GM18867 (cell line): ENCODE measurements around the gene MAP2K3.
"Not testable (repeated sequence)": the region's sequence is repeated elsewhere in the genome, so short reads cannot be mapped to it uniquely, and the experiment has no call there.

Experiments
- ATAC-seq: cut with Tn5 transposase; IDR thresholded peaks from one replicate; pipeline ENCODE4 v1.9.1; 2021; ENCODE audit warnings: mild to moderate bottlenecking, moderate library complexity; ENCODE audit not compliant: unreplicated experiment

MAP2K3 gene

DNA sequence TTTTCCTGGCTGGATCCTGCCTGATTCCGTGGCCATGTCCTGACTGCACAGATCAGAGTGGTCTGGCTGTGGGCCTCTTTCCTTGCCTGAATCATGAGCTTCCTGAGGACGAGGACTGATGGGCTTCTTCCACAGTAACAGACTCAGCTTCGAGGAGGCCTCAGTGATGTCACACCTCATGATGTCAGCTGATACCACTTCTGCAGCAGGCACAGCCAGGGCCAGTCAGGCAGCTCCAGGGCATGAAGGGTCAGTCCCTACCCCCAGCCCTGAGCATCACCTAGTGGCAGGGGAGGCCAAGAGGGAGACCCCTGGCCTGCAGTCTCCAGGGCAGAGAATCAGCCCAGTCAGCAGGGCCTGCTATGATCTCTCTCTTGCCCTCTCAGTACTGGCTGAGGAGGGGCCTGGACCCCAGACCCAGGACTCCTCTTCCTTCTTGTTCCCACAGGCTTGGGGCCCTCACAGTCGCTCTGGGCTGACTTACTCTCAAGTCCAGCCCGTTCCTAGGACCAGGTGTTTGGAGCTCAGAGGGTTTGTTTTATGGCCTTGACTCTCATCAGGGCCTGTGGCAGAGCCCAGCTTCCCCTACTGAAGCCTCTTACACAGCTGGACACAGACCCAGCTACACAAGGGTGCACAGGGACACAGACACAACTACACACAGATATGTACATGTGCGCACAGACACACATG lies 65.0 kb downstream of the MAP2K3 start:
- ATAC-seq: not testable (repeated sequence)

DNA sequence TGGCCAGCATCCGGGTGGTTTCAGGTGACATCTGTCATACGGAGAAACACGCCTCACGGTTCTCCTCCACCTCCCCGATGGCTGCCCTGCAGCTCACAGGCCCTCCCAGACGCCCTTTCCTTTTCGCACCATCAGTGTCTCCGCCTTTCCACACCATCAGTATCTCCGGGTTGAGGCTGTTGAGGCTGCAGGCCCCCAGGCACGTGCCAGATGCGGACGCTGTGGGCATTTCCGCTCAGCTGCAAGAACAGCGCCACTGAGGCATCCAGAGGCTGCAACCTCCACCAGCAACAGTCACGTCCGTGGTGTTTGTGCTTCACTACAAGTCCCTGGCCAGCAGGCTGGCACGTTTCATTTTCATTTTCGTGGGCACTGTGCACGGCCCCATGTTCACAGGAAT lies 66.0 kb downstream of the MAP2K3 start:
- ATAC-seq: not testable (repeated sequence)

DNA sequence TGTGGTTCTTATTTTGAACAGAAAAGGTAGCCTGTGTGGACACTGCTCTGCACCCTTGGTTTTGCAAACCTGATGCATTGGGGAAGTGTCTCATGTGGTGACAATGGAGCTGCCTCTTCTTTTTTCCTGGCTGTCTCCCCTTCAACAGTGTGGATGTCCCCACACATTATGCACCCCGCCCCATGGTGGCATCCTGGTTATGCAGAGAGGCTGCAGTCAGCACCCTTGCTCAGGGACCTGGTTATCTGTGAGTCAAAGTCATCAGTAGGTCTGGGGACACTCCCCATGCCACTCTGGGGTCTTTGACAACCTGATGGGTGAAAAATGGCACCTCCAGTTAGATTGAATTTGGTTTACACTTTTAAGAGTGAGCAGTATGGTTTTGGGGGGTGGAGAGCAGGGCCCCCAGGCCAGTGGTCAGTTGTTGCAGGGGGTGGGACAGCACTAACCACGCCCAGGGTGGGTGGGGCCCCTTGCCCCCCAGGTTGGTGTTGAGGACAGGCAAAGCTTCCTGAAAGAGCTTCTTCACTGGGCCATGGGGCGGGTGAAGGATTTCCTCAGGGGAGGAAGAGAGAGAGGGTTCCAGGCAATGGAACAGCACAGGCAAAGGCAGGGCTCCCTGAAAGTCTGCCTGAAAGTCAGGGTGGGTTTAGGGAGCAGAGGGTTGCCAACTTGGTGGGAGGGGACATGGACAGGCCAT lies 67.0 kb downstream of the MAP2K3 start:
- ATAC-seq: no peak

DNA sequence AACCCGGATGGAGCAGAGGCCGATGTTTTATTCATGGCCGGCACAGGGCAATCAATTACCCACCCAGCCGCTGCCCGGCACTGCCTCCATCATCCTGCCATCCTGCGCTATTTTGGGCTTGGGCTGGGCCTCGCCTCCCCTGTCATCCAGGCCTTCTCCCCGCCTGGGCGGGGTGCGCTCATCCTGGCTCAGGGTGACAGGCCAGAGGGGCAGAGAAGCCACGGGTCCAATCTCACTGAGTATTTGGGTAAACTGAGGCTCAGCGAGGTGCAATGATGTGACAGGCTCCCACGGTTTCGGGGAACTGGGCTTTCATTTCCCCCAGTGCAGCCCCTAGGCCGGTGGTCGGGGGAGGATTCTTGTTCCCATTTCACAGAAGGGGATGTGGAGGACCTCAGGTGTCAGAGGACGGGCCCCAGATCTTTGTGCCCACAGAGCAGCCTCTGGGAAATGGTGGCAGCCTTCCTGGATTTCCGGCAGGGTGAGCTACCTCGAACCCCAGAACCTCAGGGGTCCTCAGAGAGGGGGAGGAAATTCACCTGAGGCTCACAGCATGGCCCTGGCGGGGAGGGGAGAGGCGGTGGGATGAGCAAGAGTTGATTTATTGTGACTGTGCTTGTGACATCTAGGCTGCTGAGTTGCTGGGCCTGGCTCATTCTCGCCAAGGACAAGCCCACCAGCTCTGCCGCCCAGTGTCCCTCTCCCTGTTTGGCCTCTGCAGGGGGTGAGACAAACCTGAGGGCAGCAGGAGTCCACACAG lies 67.9 kb downstream of the MAP2K3 start:
- no peak for ATAC-seq

DNA sequence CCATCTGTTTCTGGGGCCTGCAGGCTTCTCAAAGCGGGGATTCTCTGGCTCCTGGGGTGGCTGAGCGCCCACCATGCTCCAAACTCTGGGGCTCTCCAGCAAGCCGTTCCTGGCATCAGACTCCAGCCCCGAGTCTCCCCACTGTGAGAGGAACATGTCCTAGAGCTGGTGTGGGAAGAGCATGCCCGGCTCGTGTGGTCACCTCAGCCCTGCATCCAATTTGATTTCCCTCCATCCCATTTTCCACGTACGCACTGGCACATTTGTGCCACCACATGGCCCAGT lies 68.4 kb downstream of the MAP2K3 start:
- ATAC-seq: no peak

DNA sequence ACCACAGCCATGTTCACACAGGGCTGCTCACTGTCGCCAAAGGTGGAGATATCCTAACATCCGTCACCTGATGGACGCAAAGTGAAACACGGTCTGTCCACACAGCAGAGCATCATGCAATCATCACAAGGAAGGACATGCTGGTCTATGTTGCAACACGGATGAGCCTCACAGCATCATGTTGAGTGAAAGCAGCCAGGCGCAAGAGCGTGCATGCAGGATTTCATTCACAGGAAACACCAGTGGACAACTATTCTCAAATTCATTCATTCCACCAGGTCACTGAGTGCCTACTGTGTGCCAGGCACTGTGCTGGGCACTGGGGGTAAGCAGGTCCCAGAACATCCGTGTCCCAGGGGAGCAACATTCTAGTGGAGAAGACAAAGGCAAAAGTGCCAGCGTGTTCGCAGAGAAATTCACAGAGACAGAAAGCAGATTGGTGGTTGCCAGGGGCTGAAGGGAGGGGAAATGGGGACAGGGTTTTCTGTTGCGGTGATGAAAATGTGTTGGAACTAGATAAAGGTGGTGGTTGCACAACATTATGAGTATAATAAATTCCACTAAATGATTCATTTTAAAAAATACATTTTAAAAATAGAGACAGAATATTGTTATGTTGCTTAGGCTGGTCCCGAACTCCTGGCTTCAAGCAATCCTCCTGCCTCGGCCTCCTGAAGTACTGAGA lies 69.0 kb downstream of the MAP2K3 start:
- ATAC-seq: no peak

DNA sequence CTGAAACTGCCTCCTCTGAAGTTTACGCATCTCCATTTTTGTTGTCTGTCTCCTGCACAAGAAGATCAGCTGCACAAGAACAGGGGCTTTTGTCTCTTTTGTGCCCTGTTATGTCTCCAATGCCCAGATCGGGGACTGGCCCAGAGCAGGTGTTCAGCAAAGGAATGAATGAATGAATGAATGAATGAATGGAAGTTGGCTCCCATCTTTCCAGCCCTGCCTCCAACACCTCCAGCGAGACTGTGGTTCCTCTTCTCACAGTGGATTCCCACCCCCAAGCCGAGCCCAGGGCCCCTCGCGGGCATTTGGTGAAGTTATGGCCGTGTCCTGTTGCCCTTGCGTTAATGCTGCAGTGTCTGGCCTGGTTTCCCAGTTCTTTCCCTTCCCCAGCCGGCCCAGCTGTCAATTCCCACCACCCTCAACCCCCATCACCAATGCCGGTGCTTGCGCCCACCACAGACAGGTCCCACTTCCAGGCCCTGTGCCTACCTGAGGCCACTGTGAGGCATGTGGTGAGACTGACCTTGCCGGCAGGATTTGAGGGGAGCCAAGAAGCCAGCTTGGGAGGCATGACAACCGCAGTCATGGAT lies 70.4 kb downstream of the MAP2K3 start:
- ATAC-seq: no peak

DNA sequence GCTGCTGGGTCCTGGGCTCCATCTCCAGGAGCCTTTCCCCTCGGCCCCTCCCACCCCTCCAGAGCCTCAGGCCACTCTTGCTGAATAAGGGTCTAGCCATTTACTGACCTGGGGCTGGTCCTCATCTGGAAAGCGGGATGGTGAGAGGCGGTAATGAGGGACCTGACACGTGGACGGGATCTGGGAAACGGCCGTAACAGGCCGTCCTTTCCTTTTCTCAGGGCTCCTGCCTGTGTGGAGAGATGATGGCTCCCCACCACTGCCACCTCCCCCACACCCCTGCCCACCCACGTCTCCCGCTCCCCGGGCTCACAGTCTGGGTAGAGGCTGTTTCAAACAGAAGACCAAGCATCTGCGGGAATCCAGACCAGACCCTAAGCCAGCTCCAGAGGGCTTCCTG lies 71.1 kb downstream of the MAP2K3 start:
- ATAC-seq: no peak

DNA sequence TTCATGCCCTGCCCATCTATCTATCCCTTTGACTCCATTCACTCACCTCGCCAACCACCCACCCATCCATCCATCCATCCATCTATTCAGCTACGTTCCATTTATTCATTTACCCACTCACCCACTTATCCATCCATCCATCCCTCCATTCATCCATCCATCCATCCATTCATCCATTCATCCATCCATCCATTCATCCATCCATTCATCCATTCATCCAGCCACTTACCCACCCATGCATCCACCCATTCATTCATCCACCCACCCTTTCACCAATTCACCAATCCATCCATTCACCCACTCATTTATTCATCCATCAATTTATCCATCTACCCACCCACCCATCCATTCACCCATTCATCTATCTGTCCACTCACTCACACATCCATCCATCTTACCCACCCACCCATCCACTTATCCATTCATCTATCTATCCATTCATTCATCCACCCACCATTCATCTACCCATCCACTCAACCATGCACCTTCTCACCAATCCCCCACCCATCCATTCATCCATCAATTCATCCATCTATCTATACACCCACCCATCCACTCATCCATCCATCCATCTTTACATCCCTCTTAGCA lies 72.1 kb downstream of the MAP2K3 start:
- ATAC-seq: no peak

DNA sequence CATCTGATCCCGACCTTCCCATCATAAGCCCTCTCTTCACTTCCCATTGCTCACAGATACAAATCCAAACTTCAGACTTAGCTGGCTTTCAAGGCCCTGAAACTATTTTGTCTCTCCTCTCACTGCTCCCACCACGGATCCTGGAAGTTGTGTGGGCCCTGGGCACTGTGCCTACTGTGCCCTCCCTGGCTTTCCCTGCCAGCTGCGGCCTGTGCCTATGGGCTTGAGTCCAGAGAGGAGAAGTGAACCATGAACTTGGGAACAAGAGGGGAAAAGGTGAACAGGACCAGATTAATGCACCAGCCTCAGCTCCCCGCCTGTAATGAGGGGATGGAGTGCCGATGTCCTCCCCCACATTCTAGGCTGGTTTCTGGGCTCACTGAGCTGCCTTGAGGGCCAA lies 72.8 kb downstream of the MAP2K3 start:
- ATAC-seq: no peak

DNA sequence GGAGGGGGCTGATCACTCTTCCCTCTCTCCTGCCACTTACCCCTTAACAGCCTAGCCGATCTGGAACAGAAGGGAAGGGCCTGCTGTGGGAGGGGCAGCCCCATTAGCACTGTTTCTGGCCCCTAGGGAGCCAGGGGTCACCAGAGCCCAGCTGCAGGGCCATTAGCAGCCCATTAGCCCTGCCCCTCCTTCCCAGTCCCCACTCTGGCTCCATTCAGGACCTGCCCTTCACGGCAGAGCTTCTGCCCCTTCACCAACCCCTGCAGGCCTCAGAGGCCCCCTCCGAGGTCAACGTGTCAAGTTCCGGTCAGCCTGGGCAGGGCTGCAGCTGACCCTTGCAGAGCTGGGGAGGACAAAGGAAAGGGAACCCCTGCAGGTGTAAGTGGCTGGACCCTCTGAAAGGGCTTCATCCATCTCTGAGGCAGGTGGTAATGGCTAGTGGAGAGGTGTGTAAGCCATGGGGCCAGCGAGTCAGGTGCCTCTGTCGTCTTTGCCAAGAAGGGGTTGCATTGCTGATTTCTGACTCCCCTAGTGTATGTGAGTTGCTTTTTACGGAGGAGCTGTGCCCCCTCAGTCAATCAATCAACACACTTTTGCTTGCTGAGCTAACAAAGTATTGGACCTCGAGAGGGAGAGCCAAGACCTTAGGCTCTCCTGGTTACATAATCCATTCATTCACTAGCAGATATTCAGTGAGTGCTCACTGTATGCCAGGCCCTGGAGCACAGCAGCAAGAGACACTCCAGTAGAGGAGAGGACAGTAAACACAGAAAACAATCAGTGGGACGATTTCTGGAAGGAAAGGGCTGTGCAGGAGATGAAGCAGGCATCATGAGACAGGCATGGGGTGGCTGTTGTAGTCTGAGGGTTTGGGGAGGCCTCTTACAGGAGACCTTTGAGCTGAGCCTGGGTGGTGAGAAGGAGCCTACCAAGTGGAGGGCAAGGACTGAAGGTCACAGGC lies 73.5 kb downstream of the MAP2K3 start:
- ATAC-seq: no peak

DNA sequence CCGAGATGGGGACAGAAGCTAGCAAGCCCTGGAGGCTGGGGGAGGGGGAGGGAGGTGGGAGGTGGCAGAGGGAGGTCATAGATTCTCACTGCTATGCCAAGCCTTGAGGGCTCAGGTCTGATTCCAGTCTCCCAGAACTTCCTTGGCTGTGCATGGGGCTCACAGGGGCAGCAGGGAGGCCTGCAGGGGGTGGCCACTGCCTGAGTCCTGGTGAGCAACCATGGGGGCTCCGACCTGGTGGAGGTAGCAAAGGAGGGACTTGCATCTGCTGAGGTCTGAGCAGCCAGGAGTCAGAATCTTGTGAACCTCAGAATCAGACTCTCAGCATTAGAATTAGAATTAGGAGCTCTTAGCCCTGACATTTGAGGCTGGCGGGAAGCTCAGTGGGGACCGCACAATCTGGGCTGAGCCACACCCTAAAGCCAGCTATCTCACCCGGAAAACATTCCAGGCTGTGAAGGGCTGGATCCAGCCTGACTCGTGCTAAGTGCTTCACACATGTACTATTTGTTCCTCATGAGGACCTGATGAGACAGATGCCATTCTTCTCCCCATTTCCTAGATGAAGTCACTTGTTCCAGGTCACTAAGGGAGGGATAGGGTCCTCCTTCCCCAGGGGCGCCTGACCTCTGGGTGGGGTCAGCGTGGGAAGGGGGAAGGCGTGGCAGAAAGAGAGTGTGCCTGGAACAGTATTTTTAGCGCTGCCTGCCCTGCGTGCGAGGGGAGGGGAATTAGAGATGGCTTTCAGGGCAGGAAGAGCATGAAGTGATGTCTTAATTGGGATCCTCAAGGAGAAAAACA lies 74.4 kb downstream of the MAP2K3 start:
- ATAC-seq: no peak

DNA sequence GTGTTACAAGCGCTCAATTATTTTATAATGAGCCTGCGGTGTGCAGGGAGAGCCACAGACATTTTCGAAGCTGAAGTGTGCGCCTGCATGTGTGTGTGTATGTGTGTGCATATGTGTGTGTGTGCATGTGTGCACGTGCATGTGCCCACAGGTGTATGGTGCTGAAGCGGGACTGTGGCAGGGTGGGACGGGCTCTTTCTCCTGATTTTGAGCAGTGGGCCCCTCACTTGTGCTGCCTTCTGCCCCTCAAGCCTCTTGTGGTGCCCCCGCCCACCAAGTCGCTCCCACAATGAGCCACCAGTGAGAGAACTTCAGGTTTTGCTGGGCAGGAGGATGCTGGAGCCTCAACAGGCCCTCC lies 75.0 kb downstream of the MAP2K3 start:
- ATAC-seq: no peak

DNA sequence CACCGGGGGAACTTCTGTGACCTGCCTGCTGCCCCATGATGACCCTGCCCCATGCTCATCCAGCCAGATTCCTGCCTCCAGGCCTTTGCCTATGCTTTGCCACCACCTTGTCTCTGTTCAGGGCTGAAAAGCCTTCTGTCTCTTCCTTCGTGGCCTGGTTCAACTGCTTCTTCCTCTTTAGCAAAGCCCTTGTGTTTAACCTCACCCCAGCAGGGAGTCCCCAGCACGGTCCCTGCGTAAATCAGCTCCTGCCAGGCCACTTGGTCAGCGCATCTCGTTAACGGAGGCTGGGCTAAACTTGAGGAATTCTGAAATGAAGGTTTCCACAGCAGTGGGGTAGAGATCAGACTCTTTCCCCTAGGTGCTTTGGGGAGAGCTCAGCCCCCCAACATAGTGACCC lies 75.5 kb downstream of the MAP2K3 start:
- ATAC-seq: no peak

DNA sequence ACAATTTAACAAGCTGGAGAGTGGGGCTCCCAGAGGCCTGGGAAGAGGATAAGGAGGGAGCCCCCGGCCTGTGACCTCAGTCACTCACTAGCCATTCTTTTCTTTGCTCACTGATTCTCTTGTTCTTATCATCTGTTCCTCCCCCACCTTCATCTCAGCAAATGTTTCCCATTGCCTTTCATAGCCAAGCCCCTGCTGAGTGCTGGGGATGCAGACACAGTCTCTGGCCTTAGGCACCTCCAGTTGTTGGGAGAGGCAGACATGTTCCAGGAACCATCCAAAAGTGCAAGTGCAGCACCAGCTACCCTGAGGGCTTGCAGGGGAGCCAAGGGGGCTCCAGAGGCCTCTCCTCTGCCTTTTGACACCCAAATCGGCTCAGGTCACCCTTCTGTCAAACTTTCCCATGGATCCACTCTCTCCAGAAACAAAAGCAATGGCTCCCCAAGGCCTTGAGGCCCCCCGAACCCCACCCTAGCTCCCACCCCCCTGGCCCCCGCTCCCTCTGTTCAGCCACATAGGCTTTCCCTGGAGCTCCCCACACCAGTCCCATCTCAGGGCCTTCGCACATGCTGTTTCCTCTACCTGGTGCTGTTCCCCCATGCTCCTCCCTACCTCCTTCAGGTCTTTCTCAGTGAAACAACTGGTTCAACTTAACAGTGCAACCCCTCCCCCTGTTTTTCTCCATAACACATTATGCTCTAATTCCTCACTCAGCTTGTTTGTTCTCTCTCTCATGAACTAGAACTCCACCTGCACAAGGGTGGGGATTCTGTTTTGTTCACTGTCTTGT lies 76.7 kb downstream of the MAP2K3 start:
- ATAC-seq: no peak

DNA sequence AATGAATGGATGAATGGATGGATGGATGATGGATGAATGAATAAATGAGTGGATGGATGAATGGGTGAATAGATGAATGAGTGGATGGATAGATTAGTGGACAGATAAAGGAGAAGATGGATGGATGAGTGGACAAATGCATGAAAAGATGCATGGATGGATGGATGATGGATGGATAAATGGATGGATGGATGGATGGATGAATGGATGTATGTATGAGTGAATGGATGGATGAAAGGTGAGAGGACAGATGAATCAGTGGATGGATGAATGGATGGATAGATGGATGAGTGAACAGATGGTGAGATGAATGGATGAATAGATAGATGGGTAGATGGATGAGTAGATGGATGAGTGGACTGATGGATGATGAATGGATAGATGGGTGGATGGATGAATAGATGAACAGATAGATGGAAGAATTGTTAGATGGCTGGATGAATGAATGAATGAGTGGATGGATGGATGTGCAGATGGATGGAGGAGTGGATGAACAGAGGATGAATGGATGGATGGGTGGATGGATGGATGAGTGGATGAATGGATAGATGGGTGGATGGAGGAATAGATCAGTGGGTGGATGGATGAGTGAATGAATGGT lies 77.9 kb downstream of the MAP2K3 start:
- ATAC-seq: no peak

DNA sequence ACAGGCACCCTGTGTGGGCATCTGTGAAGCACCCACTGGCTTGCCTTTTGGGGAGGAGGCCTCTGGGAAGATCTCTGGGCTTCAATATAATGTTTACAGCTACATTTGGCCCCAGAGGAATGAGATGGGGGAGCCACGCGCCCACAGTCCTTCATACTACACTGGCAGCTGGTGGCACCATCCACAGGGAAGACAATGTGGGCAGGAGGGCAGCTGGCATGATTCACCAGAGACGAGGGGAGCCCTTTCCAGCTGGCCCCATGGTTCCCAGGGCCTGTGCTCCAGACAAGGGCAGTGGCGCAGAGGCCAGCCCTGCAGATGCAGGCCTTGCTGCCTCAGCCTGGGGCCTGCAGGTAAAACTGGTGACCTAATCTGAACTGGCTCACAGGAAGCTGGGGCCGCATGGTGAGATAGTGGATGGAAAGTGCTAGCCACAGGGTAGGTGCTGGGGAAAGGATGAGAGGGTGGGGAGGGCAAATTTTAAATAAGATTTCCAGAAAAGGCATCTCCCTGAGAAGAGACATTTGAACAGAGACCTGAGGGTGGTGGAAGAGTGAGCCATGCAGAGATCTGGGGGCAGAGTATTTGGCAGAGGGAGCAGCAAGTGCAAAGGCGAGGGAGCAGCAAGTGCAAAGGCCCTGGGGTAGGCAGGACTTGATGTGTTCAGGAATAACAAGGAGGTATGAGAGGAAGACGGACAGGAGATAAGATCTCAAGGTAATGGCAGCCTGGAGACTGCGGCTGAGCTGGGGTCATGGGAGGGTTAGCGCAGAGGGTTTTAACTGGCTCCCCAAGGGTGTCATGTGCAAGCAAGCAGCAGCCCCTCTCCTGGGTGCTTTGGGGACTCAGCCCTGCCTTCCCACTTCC lies 79.5 kb downstream of the MAP2K3 start:
- ATAC-seq: no peak
